T-helper 9 cell (primary cell): Measurements from ENCODE around the gene PLEKHO2.

ENCODE experiments used
- DNase-seq: peaks from one replicate; pipeline ENCODE4 v3.0.0-alpha.2; 2020

Gene PLEKHO2

DNA sequence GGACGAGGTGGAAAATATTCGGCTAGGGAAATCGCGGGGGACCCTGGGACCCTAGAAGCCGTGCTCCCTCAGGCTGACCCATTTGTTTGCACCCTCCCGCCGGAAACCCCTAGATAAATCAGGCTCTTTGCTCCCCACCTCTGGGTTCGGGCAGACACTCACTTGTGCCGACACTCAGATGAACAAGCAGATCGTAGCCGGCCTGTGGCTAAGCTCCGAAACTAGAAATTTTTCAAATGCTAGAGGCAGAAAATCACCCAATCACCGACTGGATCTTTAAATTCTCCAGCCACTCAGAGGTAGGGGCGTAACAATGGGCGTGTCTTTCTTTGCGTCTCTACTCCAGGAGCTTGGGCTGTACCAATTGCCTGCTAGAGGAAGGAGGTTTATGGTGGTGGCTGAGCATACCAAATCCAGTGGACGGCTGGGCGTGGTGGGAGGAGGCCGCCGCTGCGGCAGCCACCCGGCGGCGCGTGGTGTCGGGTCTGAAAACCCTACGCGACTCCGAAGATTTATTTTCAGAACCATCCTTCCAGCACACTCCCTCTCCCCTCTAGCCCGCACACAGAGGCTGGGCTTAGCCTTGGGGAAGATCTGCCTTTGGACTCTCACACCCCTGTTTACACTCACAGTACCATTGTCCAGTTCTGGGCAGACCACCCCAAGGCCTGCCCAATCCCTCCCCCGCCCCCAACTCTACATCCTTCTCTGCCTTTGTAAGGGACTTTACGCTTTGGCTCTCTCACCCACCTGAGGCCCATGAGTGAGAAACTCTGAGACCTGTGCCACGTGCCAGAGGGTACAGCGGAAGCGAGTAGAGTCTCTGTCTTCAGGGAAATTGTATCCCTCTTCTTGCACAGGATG lies 16.1 kb upstream of the PLEKHO2 start, which contains the start of gene PIF1:
PIF1 (minus strand) TSS at position 217 of the 864 bp plus-strand sequence. CDS start 1,312 bp downstream, outside the sequence.
- peak; percentile 74 for DNase-seq

GRCh38 chr15:64828985-64829384 lies 12.7 kb upstream of the PLEKHO2 start:
- no peak for DNase-seq

- no peak for DNase-seq
Measured at GRCh38 chr15:64833690-64834089, 8.0 kb upstream of the PLEKHO2 start.

DNA sequence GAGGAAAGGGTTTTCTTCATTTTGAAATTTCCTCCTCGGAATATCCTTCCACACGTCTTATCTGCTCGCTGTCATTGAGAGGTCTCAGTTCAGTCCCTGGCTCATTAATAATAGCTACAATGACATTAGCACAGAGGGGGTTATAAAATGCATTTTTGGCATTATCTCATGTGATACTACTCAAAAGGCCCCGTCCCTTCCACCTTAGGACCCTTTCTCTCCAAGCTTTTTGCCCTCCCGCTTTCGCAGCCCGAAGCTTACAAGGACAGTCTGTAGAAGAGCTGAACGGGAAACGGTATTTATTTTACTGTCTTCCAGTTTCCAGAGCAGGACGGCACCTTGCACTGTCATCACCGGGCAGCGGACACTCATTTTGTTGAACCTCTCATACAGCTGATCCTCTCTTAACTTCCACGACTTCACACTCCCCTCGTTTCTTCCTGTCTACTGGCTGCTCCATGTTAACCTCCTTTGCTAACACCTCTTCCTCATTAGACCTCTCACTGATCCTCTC lies 5.6 kb upstream of the PLEKHO2 start:
- DNase-seq, result no peak

DNA sequence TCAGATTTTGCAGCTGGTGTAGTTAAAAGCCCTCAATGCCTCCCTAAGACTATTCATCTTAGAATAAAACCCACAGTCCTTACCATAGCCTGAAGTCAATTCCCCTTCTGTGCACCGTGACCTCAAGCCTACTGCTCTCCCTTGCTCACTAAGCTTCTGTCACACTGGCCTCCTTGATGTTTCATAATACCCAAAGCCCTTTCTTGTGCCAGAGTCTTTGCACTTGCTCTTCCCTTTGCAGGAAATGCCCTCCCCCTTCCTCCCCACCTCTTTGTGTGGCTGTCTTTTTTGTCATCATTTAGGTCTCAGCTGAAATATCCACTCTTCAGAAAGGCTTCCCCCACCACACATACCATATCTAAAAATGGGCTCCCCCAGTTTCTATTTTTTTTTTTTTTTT lies 4.2 kb upstream of the PLEKHO2 start:
- DNase-seq, result no peak

DNA sequence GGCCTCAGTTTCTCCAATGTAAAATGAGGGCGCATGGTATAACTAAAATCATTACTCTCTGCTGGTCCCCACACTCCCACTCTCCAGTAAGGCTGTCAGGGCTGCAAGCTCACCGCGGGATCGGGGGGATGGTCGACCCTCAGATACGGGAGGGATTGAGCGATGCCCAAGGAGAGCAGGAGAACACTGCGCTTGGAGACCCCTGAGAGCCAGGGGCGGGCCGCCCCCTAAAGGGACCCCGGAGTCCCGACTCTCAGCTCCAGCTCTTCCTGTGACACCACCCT lies 713 bp upstream of the PLEKHO2 start:
- DNase-seq, result no peak

- DNase-seq, result no peak
Measured at GRCh38 chr15:64842096-64842939, 603 bp downstream of the PLEKHO2 start.

DNA sequence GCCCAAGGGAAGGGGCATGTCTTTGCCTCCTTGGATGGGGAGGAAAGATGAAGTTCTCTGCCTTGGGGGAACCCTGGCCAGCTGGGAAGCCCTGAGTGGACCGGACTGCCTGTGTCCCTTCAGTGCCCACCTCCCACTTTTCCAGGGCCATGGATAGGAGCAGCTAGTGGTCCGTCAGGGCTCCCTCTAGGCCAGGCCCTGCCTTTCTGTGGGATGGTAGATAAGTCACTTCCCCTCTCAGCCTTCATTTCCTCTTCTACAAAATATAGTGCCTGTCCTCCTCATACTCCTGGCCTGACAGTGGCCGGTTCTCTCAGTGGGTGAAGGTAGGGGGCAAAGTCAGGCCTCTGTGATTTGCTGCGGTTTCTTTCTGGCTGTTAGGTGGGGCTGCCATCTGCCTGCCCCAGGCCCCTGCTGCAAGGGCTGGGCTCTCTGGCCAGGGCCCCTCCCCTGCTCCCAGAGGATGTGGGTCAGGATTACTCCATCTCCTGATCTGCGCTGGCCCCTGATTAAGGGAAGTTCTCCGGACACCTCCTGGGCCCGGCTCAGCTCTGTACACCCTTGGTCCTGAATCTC lies 1.4 kb downstream of the PLEKHO2 start:
- DNase-seq, result no peak

DNA sequence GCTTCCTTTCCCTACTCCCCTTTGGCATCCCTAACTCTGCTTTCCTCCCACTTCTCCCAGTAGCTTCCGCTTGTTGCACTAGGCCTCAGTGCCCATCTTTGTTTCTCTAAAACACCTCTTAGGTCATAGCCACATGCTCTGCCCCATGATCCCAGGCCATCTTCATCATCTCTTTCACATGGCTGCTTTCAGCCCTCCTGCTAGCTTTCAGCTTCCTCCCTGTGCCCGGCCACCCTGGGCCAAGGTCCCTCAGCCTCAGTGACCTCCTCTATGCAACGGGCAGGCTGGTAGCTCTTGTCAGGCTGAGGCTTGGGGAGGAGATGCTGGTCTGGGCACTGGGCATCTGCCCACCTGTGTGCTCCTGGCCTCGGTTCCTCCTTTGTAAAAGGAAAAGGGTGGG lies 2.3 kb downstream of the PLEKHO2 start:
- DNase-seq, result no peak

GRCh38 chr15:64844576-64845145 lies 2.9 kb downstream of the PLEKHO2 start:
- no peak for DNase-seq

- no peak for DNase-seq
Measured at GRCh38 chr15:64845183-64845611, 3.5 kb downstream of the PLEKHO2 start.

GRCh38 chr15:64845831-64846595 lies 4.3 kb downstream of the PLEKHO2 start:
- DNase-seq, result no peak

GRCh38 chr15:64847016-64847415 lies 5.3 kb downstream of the PLEKHO2 start:
- no peak for DNase-seq

DNA sequence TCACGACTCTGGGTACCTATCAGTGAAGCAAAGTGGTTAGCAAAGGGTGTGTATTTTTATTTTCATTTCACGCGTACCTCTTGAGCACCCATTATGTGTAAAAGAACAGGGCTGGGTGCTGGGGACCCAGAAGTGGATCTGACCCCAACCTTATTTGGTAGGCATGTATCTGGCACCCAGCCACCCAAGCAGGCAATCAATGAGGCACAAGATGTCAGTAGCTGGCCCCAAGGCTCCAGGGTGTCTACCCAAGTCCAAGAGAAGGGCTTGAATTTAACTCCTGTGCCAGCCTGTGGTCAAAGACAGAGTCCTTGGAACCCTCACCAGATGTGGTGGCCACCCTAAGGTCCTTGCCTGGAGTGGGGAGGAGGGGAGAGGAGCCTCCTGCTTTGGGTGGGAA lies 5.7 kb downstream of the PLEKHO2 start:
- DNase-seq, result no peak

GRCh38 chr15:64847876-64848716 lies 6.4 kb downstream of the PLEKHO2 start:
- DNase-seq, result no peak

DNA sequence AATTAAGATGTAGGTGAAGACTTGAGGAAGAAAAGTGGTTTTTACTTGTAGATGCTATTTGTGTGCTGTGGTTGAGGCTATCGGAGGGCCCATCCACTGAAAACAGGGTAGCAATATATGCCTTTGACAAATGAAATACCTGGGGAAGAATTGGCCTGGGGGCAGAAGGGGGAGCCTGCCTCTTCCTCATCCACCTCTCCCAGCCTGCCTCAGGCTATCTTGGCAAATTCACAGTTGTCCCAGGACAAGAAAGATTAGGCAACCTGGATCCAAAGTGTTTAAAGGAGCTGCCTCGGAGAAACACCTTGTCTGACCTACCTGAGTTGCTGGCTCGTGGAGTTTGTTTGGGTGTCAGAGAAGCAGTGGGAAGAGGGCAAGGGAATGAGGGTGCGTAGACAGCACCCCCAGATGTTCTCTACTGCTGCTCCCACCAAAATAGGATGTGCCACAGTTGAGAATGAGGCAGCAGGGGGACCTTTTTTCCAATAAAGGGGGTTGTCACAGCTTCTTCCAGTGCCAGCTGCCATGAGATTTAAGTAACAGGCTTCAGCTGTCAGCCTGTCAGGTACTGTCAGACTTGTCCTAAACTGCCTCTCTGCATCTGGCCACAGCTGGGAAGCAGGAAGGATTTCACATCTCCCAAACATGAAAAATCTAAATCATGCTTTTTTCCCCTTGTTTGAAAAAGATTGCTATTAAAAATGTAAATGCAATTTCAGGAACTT lies 9.2 kb downstream of the PLEKHO2 start:
- DNase-seq, result no peak

GRCh38 chr15:64851503-64851840 lies 9.8 kb downstream of the PLEKHO2 start:
- no peak for DNase-seq

- DNase-seq, result no peak
Measured at GRCh38 chr15:64854041-64854440, 12.3 kb downstream of the PLEKHO2 start.

DNA sequence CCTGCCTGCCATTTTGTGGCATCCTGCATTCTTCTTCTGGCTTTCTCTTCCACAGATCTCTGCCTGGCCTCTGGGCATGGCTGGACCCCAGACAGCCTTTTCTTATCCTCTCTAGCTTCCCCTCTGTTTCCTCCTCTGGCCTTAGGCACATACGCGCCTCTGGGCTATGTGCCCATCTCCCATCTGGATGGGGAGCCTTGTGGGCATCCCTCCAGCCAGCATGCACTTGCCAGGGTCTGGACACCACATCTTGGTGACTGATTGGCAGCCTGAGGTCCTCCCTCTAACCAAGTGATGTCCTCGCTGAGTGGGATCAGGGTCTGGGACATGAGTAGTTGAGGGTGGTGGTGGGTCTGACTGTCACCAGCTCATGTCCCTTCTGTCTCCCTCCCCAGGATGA lies 12.8 kb downstream of the PLEKHO2 start:
- no peak for DNase-seq

GRCh38 chr15:64855205-64855975 lies 13.7 kb downstream of the PLEKHO2 start:
- no peak for DNase-seq
